NB4 (cell line): Measurements from ENCODE around the gene ZNF678.

Experiments
- MYC ChIP-seq: IDR thresholded peaks from 2 replicates; pipeline ENCODE4 v1.6.1; 2011; ENCODE audit warnings: low read depth, low read length
- POLR2A ChIP-seq: IDR thresholded peaks from 2 replicates; pipeline ENCODE4 v1.6.1; 2011; ENCODE audit warnings: mild to moderate bottlenecking; ENCODE audit not compliant: insufficient read length; ENCODE audit errors: extremely low read depth
- TF ChIP-seq, protein P1 (sequence below): IDR thresholded peaks from one replicate; pipeline ENCODE4 v1.5.1; 2012; ENCODE audit warnings: low read depth, low read length

GRCh38 chr1:227726318-227726717 lies 163.0 kb downstream of the ZNF678 start:
- TF ChIP-seq, protein P1, sequence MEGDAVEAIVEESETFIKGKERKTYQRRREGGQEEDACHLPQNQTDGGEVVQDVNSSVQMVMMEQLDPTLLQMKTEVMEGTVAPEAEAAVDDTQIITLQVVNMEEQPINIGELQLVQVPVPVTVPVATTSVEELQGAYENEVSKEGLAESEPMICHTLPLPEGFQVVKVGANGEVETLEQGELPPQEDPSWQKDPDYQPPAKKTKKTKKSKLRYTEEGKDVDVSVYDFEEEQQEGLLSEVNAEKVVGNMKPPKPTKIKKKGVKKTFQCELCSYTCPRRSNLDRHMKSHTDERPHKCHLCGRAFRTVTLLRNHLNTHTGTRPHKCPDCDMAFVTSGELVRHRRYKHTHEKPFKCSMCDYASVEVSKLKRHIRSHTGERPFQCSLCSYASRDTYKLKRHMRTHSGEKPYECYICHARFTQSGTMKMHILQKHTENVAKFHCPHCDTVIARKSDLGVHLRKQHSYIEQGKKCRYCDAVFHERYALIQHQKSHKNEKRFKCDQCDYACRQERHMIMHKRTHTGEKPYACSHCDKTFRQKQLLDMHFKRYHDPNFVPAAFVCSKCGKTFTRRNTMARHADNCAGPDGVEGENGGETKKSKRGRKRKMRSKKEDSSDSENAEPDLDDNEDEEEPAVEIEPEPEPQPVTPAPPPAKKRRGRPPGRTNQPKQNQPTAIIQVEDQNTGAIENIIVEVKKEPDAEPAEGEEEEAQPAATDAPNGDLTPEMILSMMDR, result no peak
- TF ChIP-seq POLR2A (no peak), MYC (no peak)
